Keratinocyte (primary cell): ENCODE results near the gene METTL4. TPM values are rescaled to one million over a fixed set of nuclear protein-coding genes. Genes with fewer than 3 reads are reported as not detected.

Source experiments
- DNase-seq: peaks from one replicate; pipeline ENCODE4 v3.0.0-alpha.2; 2011; ENCODE audit warnings: low read depth, missing footprints, low spot score
- FAIRE-seq: peaks from 2 replicates; lab custom pipeline; 2011; peaks lifted over from hg19 to GRCh38; lab: Jason Lieb, UNC
- H2AFZ ChIP-seq: 2 replicates; pipeline ENCODE4 v1.6.0; 2012; ENCODE audit warnings: low read length, control low read depth, inconsistent platforms; ENCODE audit not compliant: control insufficient read depth
- H3K27ac ChIP-seq: 2 replicates; pipeline ENCODE4 v1.5.1; 2011; ENCODE audit warnings: low read length; ENCODE audit not compliant: control insufficient read depth, insufficient read depth
- H3K27me3 ChIP-seq: 3 replicates; pipeline ENCODE4 v1.6.0; 2011; ENCODE audit warnings: low read length; ENCODE audit not compliant: control insufficient read depth, insufficient read depth; ENCODE audit errors: extremely low read depth
- H3K36me3 ChIP-seq, 2 experiments: 2 replicates in 1 of 2; 3 replicates in 1 of 2; pipeline ENCODE4 v1.5.1; 2011; ENCODE audit warnings: low read length in 2 of 2, mild to moderate bottlenecking in 1 of 2; ENCODE audit not compliant: control insufficient read depth in 2 of 2, insufficient read depth in 2 of 2; ENCODE audit errors: extremely low read depth in 1 of 2
- H3K4me1 ChIP-seq: 3 replicates; pipeline ENCODE4 v1.5.1; 2011; ENCODE audit warnings: low read length; ENCODE audit not compliant: control insufficient read depth, insufficient read depth; ENCODE audit errors: extremely low read depth
- H3K4me2 ChIP-seq: 3 replicates; pipeline ENCODE4 v1.6.0; 2011; ENCODE audit warnings: low read depth, low read length; ENCODE audit not compliant: control insufficient read depth, insufficient read depth; ENCODE audit errors: extremely low read depth
- H3K4me3 ChIP-seq, 3 experiments: fragments of 200-600 bp in 1 of 3; sonication (generic) in 1 of 3; 2 replicates in 2 of 3; 3 replicates in 1 of 3; pipeline ENCODE4 v1.5.1; 2011 to 2016; ENCODE audit warnings: low read length in 3 of 3, mild to moderate bottlenecking in 3 of 3, control low read depth in 2 of 3, inconsistent platforms in 1 of 3, low read depth in 1 of 3, mixed read lengths in 1 of 3, mixed run types in 1 of 3, moderate library complexity in 1 of 3; ENCODE audit not compliant: control insufficient read depth in 2 of 3, insufficient read depth in 2 of 3; ENCODE audit errors: extremely low read depth in 1 of 3
- H3K79me2 ChIP-seq: 2 replicates; pipeline ENCODE4 v1.6.0; 2012; ENCODE audit warnings: low read length; ENCODE audit not compliant: control insufficient read depth, insufficient read depth
- H3K9ac ChIP-seq: 3 replicates; pipeline ENCODE4 v1.6.0; 2011; ENCODE audit warnings: low read length; ENCODE audit not compliant: control insufficient read depth, insufficient read depth; ENCODE audit errors: extremely low read depth
- H3K9me1 ChIP-seq: 3 replicates; pipeline ENCODE4 v1.6.0; 2011; ENCODE audit warnings: low read length; ENCODE audit not compliant: control insufficient read depth, insufficient read depth; ENCODE audit errors: extremely low read depth
- H3K9me3 ChIP-seq: 2 replicates; pipeline ENCODE4 v1.5.1; 2012; ENCODE audit warnings: low read depth, low read length; ENCODE audit not compliant: control insufficient read depth
- H4K20me1 ChIP-seq: 3 replicates; pipeline ENCODE4 v1.6.0; 2011; ENCODE audit warnings: low read length; ENCODE audit not compliant: control insufficient read depth, insufficient read depth; ENCODE audit errors: extremely low read depth
- CTCF ChIP-seq, 3 experiments: IDR thresholded peaks in 1 of 3; conservative IDR thresholded peaks in 1 of 3; optimal IDR thresholded peaks in 1 of 3; 2 replicates in 2 of 3; 3 replicates in 1 of 3; pipeline versions ENCODE3 to v1.5.1; 2011; ENCODE audit warnings: low read length in 3 of 3, mild to moderate bottlenecking in 3 of 3, moderate library complexity in 2 of 3, control low read depth in 1 of 3, inconsistent platforms in 1 of 3; ENCODE audit not compliant: insufficient read depth in 2 of 3; ENCODE audit errors: extremely low read depth in 1 of 3
- EZH2 ChIP-seq: IDR thresholded peaks from one replicate; pipeline ENCODE4 v1.6.1; 2012; ENCODE audit warnings: inconsistent platforms, mild to moderate bottlenecking, low read length, moderate library complexity
- dilution Hi-C: fragments of 300-500 bp; cut with MboI; formaldehyde crosslinking; loops from one replicate; pipeline ENCODE4 v1.7.0; 2020; ENCODE audit warnings: low sequenced_read_pairs; ENCODE audit not compliant: extremely low pct_ligation_motif_present
- polyA plus RNA-seq, 5 experiments: library from polyadenylated mRNA; depleted of rRNA in 3 of 5; stranded (reverse) in 3 of 5; stranded (forward) in 1 of 5; unstranded in 1 of 5; fragments of >200 nt; gene quantifications; 1 replicate in 1 of 5; 2 replicates in 3 of 5; 3 replicates in 1 of 5; pipeline versions ENCODE4 v1.2.1 to v1.2.3, GENCODE V29; 2011 to 2012; ENCODE audit warnings: missing spikeins in 2 of 5, low read depth in 1 of 5, low replicate concordance in 1 of 5

METTL4 gene
- polyA plus RNA-seq, 1 donor (not counting 4 experiments of a cell fraction or from before 2014, with no cell fraction given) = 10.2 TPM

DNA sequence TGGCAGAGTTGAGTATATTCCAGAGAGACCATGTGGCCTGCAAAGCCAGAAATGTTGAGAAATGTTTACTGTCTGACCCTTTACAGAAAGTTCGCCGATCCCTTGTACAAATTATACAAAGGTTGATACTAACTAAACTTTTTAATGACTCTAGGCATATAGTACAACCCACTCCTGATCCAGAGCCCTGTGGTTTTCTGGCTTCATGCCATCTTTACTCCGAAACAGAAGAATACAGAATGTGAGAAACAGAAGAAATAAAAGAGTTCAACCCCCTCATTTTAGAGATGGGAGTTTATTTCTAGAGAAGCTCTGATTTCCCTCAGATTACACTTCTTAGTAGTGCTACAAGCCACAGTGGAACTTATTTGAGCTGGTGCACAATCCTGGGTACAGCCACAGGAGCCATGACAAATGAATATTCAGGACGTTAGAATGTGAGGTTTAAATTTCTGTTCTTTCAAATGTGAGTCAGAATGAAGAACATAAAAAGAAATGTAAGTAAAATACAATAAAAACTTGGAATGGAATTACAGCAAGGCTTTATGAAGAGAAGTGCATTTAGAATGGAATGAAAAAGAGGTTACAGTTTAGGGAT is 46.2 kb upstream of the METTL4 start:
- no peak for TF ChIP-seq CTCF (optimal IDR thresholded peaks at IDR 0.05 in 1 of 3, IDR thresholded peaks at IDR 0.05 in 1 of 3, conservative IDR thresholded peaks at IDR 0.05 in 1 of 3; ENCODE audit: extremely low read depth in 1 of 3, insufficient read depth in 2 of 3, low read length in 3 of 3)
- no peak for TF ChIP-seq EZH2
- dilution Hi-C loops = no loop called here
- H3K4me3 ChIP-seq = no peak overlapping the region
- H3K27me3 ChIP-seq = no peaks in the 10 kb centered on the region
- H3K9me3 ChIP-seq = no peaks in the 10 kb centered on the region
- H3K79me2 ChIP-seq = no peaks in the 10 kb centered on the region
- FAIRE-seq = no peak
- DNase-seq = no peak
- H4K20me1 ChIP-seq = no peaks in the 10 kb centered on the region
- no peaks in the 10 kb centered on the region for H3K9me1 ChIP-seq
- no peak overlapping the region for H2AFZ ChIP-seq
- H3K4me1 ChIP-seq = no peaks in the 10 kb centered on the region
- H3K4me2 ChIP-seq = no peak overlapping the region
- H3K9ac ChIP-seq = no peak overlapping the region
- no peak overlapping the region for H3K27ac ChIP-seq
- H3K36me3 ChIP-seq = no peaks in the 10 kb centered on the region

- DNase-seq (no peak), FAIRE-seq (no peak)
- no peak overlapping the region for H2AFZ ChIP-seq
- H3K36me3 ChIP-seq = no peaks in the 10 kb centered on the region
- TF ChIP-seq EZH2 (no peak), CTCF (optimal IDR thresholded peaks at IDR 0.05 in 1 of 3, IDR thresholded peaks at IDR 0.05 in 1 of 3, conservative IDR thresholded peaks at IDR 0.05 in 1 of 3; ENCODE audit: extremely low read depth in 1 of 3, insufficient read depth in 2 of 3, low read length in 3 of 3) (no peak)
- H3K4me2 ChIP-seq = no peak overlapping the region
- H3K4me3 ChIP-seq = no peak overlapping the region
- no peaks in the 10 kb centered on the region for H3K27me3 ChIP-seq
- H3K9ac ChIP-seq = no peak overlapping the region
- H3K9me1 ChIP-seq = no peaks in the 10 kb centered on the region
- H3K4me1 ChIP-seq = no peaks in the 10 kb centered on the region
- dilution Hi-C loops = no loop called here
- no peaks in the 10 kb centered on the region for H3K9me3 ChIP-seq
- H3K79me2 ChIP-seq = no peaks in the 10 kb centered on the region
- H3K27ac ChIP-seq = no peak overlapping the region
- no peaks in the 10 kb centered on the region for H4K20me1 ChIP-seq
Measured at GRCh38 chr18:2612996-2613395, 41.7 kb upstream of the METTL4 start.
